Peyer's patch (tissue), 4 donors: Measurements from ENCODE around the gene KIAA0930.

Experiments
- CTCF ChIP-seq, 6 experiments: fragments of 450-650 bp in 4 of 6; fragments of 200-600 bp in 2 of 6; sonication (generic) in 1 of 6; IDR thresholded peaks; one replicate each; pipeline ENCODE4 v1.5.1; 2017 to 2019; ENCODE audit warnings: antibody characterized with exemption in 6 of 6, mild to moderate bottlenecking in 3 of 6, moderate library complexity in 1 of 6
- POLR2A ChIP-seq, 2 donors: fragments of 450-650 bp; IDR thresholded peaks; one replicate each; pipeline ENCODE4 v1.5.1; 2017; ENCODE audit warnings: antibody characterized with exemption in 2 of 2, mild to moderate bottlenecking in 2 of 2, moderate library complexity in 2 of 2

GRCh38 chr22:45272498-45272897 lies 31.8 kb upstream of the KIAA0930 start:
- TF ChIP-seq POLR2A (IDR thresholded peaks at IDR 0.05) (no peak), CTCF (IDR thresholded peaks at IDR 0.05) (no peak)
